Osteocyte (in vitro differentiated cells): ENCODE data around the gene ACOX2. TPM values are rescaled to one million over a fixed set of nuclear protein-coding genes. Genes with fewer than 3 reads are reported as not detected.

Experiments used
- DNase-seq: peaks from one replicate; pipeline ENCODE4 v3.0.0; 2021; ENCODE audit warnings: mixed read lengths; ENCODE audit not compliant: unreplicated experiment; ENCODE audit errors: extremely low spot score
- H3K27ac Mint-ChIP-seq: one replicate; pipeline ENCODE4 v1.8.0; 2021; ENCODE audit warnings: mild to moderate bottlenecking, mixed read lengths; ENCODE audit not compliant: unreplicated experiment
- H3K27me3 Mint-ChIP-seq: one replicate; pipeline ENCODE4 v1.8.0; 2021; ENCODE audit warnings: mixed read lengths; ENCODE audit not compliant: unreplicated experiment
- H3K36me3 Mint-ChIP-seq: one replicate; pipeline ENCODE4 v1.8.0; 2021; ENCODE audit warnings: mixed read lengths; ENCODE audit not compliant: unreplicated experiment
- H3K4me1 Mint-ChIP-seq: one replicate; pipeline ENCODE4 v1.8.0; 2021; ENCODE audit warnings: mixed read lengths; ENCODE audit not compliant: unreplicated experiment
- H3K4me3 Mint-ChIP-seq: one replicate; pipeline ENCODE4 v1.8.0; 2021; ENCODE audit warnings: mild to moderate bottlenecking, moderate library complexity, mixed read lengths; ENCODE audit not compliant: unreplicated experiment
- H3K9me3 Mint-ChIP-seq: one replicate; pipeline ENCODE4 v1.8.0; 2021; ENCODE audit warnings: mixed read lengths; ENCODE audit not compliant: unreplicated experiment
- CTCF ChIP-seq: fragments of 200-600 bp; sonication (generic); IDR thresholded peaks from 2 replicates; pipeline ENCODE4 v1.5.0; 2021; ENCODE audit warnings: antibody characterized with exemption, mild to moderate bottlenecking, moderate library complexity
- total RNA-seq: library from RNA; stranded (reverse); gene quantifications from 2 replicates; pipeline ENCODE4 v1.2.1, GENCODE V29; 2021

Gene ACOX2
- total RNA-seq, 1 donor from 2014 or later: 0.51 TPM

DNA sequence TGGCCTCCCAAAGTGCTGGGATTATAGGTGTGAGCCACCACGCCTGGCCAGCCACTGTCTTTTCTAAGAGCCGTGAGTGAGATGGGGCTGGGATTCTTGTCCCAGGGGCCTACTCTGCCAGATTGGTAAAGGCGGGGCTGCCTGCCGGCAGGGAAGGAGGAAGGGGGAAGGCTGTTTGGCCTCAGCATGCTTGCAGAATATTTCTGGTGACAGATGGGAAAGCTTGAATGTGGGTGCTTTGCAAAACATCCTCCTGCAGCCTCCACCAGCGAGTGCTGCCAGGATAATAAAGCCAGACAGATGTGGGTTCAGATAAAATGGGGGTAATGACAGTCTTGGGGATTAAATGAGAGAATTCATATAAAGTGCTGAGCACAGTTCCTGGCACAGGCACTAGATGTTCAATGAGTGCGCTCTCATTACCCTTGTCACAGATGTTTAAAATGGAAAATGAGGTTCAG lies 19.8 kb upstream of the ACOX2 start:
- H3K4me1 Mint-ChIP-seq: peaks cover 10% of the 10 kb centered on the region
- DNase-seq: peak; percentile 63
- no peaks in the 10 kb centered on the region for H3K27me3 Mint-ChIP-seq
- H3K9me3 Mint-ChIP-seq: peaks cover 4% of the 10 kb centered on the region
- no peak overlapping the region for H3K4me3 Mint-ChIP-seq
- no peak overlapping the region for H3K27ac Mint-ChIP-seq
- H3K36me3 Mint-ChIP-seq: no peaks in the 10 kb centered on the region
- no peak for TF ChIP-seq CTCF

- no peaks in the 10 kb centered on the region for H3K27me3 Mint-ChIP-seq
- H3K4me1 Mint-ChIP-seq: peaks cover 4% of the 10 kb centered on the region
Measured at GRCh38 chr3:58556001-58556400, 19.0 kb upstream of the ACOX2 start.

GRCh38 chr3:58555203-58555602 lies 18.2 kb upstream of the ACOX2 start:
- peaks cover 3% of the 10 kb centered on the region for H3K36me3 Mint-ChIP-seq
- TF ChIP-seq CTCF: no peak
- DNase-seq: no peak
- no peak overlapping the region for H3K27ac Mint-ChIP-seq
- no peaks in the 10 kb centered on the region for H3K27me3 Mint-ChIP-seq
- H3K4me1 Mint-ChIP-seq: no peaks in the 10 kb centered on the region
- no peak overlapping the region for H3K4me3 Mint-ChIP-seq
- peaks cover 9% of the 10 kb centered on the region for H3K9me3 Mint-ChIP-seq

More at GRCh38 chr3:58556001-58556400, 19.0 kb upstream of the ACOX2 start:
- TF ChIP-seq CTCF: no peak
- peaks cover 3% of the 10 kb centered on the region for H3K36me3 Mint-ChIP-seq
- DNase-seq: peak; percentile 32
- no peak overlapping the region for H3K27ac Mint-ChIP-seq
- H3K4me3 Mint-ChIP-seq: no peak overlapping the region
- peaks cover 9% of the 10 kb centered on the region for H3K9me3 Mint-ChIP-seq

DNA sequence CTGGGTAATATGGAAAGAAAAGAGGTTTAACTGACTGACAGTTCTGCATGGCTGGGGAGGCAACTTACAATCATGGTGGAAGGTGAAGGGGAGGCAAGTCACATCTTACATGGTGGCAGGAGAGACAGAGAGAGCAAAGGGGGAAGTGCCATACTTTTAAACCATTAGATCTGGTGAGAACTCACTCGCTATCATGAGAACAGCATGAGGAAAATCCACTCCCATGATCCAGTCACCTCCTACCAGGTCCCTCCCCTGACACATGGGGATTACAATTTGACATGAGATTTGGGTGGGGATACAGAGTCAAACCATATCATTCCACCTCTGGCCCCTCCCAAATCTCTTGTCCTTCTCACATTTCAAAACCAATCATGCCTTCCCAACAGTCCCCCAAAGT lies 16.0 kb upstream of the ACOX2 start:
- Mint-ChIP-seq H3K27ac (no peak overlapping the region), H3K36me3 (peaks cover 3% of the 10 kb centered on the region)
- peak; percentile 8 for DNase-seq

GRCh38 chr3:58551636-58552180 lies 14.7 kb upstream of the ACOX2 start:
- Mint-ChIP-seq H3K27ac (no peak overlapping the region), H3K27me3 (peaks cover 8% of the 10 kb centered on the region), H3K4me3 (no peak overlapping the region), H3K36me3 (peaks cover 3% of the 10 kb centered on the region), H3K4me1 (no peaks in the 10 kb centered on the region), H3K9me3 (peaks cover 9% of the 10 kb centered on the region)
- DNase-seq: no peak
- no peak for TF ChIP-seq CTCF

More for the DNA sequence above, 16.0 kb upstream of the ACOX2 start:
- Mint-ChIP-seq H3K4me3 (no peak overlapping the region), H3K9me3 (peaks cover 9% of the 10 kb centered on the region), H3K27me3 (no peaks in the 10 kb centered on the region), H3K4me1 (no peaks in the 10 kb centered on the region)
- no peak for TF ChIP-seq CTCF
